PC-3 (cell line): ENCODE measurements around the gene ATF6B. TPM values are rescaled to one million over a fixed set of nuclear protein-coding genes. Genes with fewer than 3 reads are reported as not detected.
"Not testable (repeated sequence)": the region's sequence is repeated elsewhere in the genome, so short reads cannot be mapped to it uniquely, and the experiment has no call there.

ENCODE experiments used
- ATAC-seq: fragments of 200-7000 bp; cut with Tn5 transposase; 2 replicates; pipeline ENCODE4 v1.9.1; 2020; ENCODE audit warnings: mild to moderate bottlenecking, moderate library complexity
- BruUV-seq: library from RNA; stranded (reverse); fragments of 400-500 nt; replicated peaks from 2 replicates; lab custom pipeline; 2021; lab: Mats Ljungman, UMichigan
- CTCF ChIA-PET: fragments of 300-600 bp; sonication (Branson Sonifier 250); formaldehyde crosslinking; loops from one replicate; lab custom pipeline; 2022; ENCODE audit warnings: antibody characterized with exemption; lab: Charles Lee
- POLR2A ChIA-PET: fragments of 300-600 bp; sonication (Branson Sonifier 250); formaldehyde crosslinking; loops from one replicate; lab custom pipeline; 2022; ENCODE audit warnings: antibody characterized with exemption; ENCODE audit not compliant: unreplicated experiment; lab: Charles Lee
- DNase-seq: peaks from one replicate; pipeline ENCODE4 v3.0.0-alpha.2; 2015
- H2AFZ ChIP-seq: fragments of 300-600 bp; sonication (generic); 2 replicates; pipeline ENCODE4 v1.6.0; 2016; ENCODE audit warnings: antibody characterized with exemption, low read length
- H3F3A ChIP-seq: fragments of 300-600 bp; sonication (generic); one replicate; pipeline ENCODE4 v1.6.0; 2017; ENCODE audit warnings: antibody characterized with exemption, low read length, control low read depth, mild to moderate bottlenecking; ENCODE audit not compliant: unreplicated experiment
- H3K27ac ChIP-seq: fragments of 300-600 bp; sonication (generic); 2 replicates; pipeline ENCODE4 v1.5.1; 2016; ENCODE audit warnings: mild to moderate bottlenecking, low read length
- H3K27me3 ChIP-seq: fragments of 300-600 bp; sonication (generic); 2 replicates; pipeline ENCODE4 v1.6.1; 2016; ENCODE audit warnings: low read length, mixed read lengths
- H3K36me3 ChIP-seq: fragments of 300-600 bp; sonication (generic); 2 replicates; pipeline ENCODE4 v1.6.1; 2016; ENCODE audit warnings: low read depth, mixed run types, low read length, mixed read lengths
- H3K4me1 ChIP-seq: fragments of 300-600 bp; sonication (generic); 2 replicates; pipeline ENCODE4 v1.5.1; 2016; ENCODE audit warnings: low read length; ENCODE audit not compliant: insufficient read depth
- H3K4me2 ChIP-seq: fragments of 300-600 bp; sonication (generic); 2 replicates; pipeline ENCODE4 v1.6.0; 2016; ENCODE audit warnings: low read length
- H3K4me3 ChIP-seq: fragments of 300-600 bp; sonication (generic); 2 replicates; pipeline ENCODE4 v1.5.1; 2016; ENCODE audit warnings: mild to moderate bottlenecking, low read length, mixed read lengths
- H3K79me2 ChIP-seq: fragments of 300-600 bp; sonication (generic); 2 replicates; pipeline ENCODE4 v1.6.1; 2017; ENCODE audit warnings: low read length, mixed read lengths
- H3K9ac ChIP-seq: fragments of 300-600 bp; sonication (generic); 2 replicates; pipeline ENCODE4 v1.6.0; 2016; ENCODE audit warnings: mild to moderate bottlenecking, low read length
- H3K9me2 ChIP-seq: fragments of 300-600 bp; sonication (generic); replicated peaks from 2 replicates; pipeline ENCODE4 v1.6.1; 2016; ENCODE audit warnings: mixed run types, low read length, mixed read lengths
- H3K9me3 ChIP-seq: fragments of 300-600 bp; sonication (generic); 2 replicates; pipeline ENCODE4 v1.6.1; 2016; ENCODE audit warnings: low read length, mixed read lengths
- H4K20me1 ChIP-seq: fragments of 300-600 bp; sonication (generic); 2 replicates; pipeline ENCODE4 v1.6.1; 2016; ENCODE audit warnings: low read length, mixed read lengths
- EZH2 ChIP-seq: fragments of 300-600 bp; sonication (generic); IDR thresholded peaks from one replicate; pipeline ENCODE4 v1.6.1; 2017; ENCODE audit warnings: antibody characterized with exemption, mild to moderate bottlenecking, low read length; ENCODE audit not compliant: unreplicated experiment
- EZH2phosphoT487 ChIP-seq: fragments of 300-600 bp; sonication (generic); IDR thresholded peaks from 2 replicates; pipeline ENCODE4 v1.6.1; 2018; ENCODE audit warnings: mild to moderate bottlenecking, antibody characterized with exemption, low read length, borderline replicate concordance
- intact Hi-C: fragments of 100-400 bp; cut with micrococcal nuclease; formaldehyde crosslinking; loops from 2 replicates; pipeline ENCODE4 v1.9.0; 2023
- microRNA-seq: library from miRNA; unstranded; fragments of <30 nt; microRNA quantifications from one replicate; pipeline ENCODE4 v1.1.0, GENCODE V29; 2020; ENCODE audit not compliant: unreplicated experiment
- total RNA-seq: library from RNA; depleted of rRNA; stranded (reverse); fragments of >200 nt; gene quantifications from 2 replicates; pipeline ENCODE4 v1.2.3, GENCODE V29; 2014; rRNA removed
- TF ChIP-seq, protein P1 (sequence below): fragments of 300-600 bp; sonication (generic); conservative IDR thresholded peaks from 2 replicates; pipeline ENCODE4 v1.5.1; 2017; ENCODE audit warnings: antibody characterized with exemption, low read depth, mild to moderate bottlenecking, low read length

ATF6B gene
- total RNA-seq, 1 experiment from 2014 or later: 33.4 TPM

DNA sequence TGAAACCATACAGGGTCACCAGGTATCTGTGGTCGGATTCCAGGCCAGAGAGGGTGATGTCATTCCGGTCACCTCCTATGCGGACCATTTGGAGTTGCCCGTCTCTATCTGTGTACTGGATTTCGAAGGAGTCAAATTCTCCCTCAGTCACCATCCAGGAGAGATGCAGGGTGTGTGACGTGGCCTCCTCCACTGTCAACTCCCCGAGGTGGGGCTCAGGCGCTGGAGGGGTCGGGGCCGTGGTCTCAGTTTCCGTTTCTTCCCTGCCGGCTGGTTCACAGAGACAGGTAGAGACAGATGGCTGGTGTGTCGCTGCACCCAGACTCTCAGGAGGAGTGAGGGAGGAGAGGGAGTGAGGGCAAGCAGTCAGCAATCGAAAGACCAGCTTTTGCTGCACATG is 59.2 kb downstream of the ATF6B start:
- Histone ChIP-seq H3K9me2 (no peaks in the 10 kb centered on the region), H2AFZ (no peak overlapping the region), H3K4me1 (no peaks in the 10 kb centered on the region), H3K9ac (no peak overlapping the region), H3K36me3 (no peaks in the 10 kb centered on the region), H4K20me1 (no peaks in the 10 kb centered on the region), H3K9me3 (no peaks in the 10 kb centered on the region), H3K4me3 (no peak overlapping the region), H3K27me3 (no peaks in the 10 kb centered on the region), H3F3A (no peaks in the 10 kb centered on the region), H3K27ac (no peak overlapping the region), H3K4me2 (no peak overlapping the region), H3K79me2 (no peaks in the 10 kb centered on the region)
- DNase-seq: no peak
- no peak for ATAC-seq
- ChIA-PET POLR2A (no interaction called here), CTCF (no interaction called here)
- BruUV-seq: no TSS peak
- intact Hi-C loops: no loop called here
- TF ChIP-seq, protein P1, sequence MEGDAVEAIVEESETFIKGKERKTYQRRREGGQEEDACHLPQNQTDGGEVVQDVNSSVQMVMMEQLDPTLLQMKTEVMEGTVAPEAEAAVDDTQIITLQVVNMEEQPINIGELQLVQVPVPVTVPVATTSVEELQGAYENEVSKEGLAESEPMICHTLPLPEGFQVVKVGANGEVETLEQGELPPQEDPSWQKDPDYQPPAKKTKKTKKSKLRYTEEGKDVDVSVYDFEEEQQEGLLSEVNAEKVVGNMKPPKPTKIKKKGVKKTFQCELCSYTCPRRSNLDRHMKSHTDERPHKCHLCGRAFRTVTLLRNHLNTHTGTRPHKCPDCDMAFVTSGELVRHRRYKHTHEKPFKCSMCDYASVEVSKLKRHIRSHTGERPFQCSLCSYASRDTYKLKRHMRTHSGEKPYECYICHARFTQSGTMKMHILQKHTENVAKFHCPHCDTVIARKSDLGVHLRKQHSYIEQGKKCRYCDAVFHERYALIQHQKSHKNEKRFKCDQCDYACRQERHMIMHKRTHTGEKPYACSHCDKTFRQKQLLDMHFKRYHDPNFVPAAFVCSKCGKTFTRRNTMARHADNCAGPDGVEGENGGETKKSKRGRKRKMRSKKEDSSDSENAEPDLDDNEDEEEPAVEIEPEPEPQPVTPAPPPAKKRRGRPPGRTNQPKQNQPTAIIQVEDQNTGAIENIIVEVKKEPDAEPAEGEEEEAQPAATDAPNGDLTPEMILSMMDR: no peak
- TF ChIP-seq EZH2phosphoT487 (no peak), EZH2 (no peak)

DNA sequence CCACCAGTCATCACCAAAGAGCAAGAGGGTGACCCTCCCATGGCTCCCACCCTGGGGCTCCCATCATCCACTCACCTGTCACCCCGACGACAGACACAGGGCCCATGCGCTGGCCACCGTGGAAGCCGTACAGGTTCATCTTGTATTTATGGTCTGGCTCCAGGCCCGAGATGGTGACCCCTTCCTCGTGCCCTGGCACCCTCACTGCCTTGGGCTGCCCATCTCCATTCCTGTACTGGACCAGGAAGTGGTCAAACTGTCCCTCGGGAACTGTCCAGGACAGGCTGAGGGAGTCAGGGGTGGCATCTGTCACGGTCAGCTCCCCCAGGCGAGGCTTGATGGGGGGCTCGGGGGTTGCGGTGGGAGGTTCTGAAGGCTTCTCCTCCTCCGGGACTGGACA is 59.7 kb downstream of the ATF6B start:
- H2AFZ ChIP-seq, H3K4me3 ChIP-seq, H4K20me1 ChIP-seq, DNase-seq, ATAC-seq, H3K9ac ChIP-seq, H3K9me3 ChIP-seq, H3K79me2 ChIP-seq, intact Hi-C loops, H3K9me2 ChIP-seq, H3K27ac ChIP-seq, H3K36me3 ChIP-seq, H3K27me3 ChIP-seq, POLR2A ChIA-PET, H3K4me2 ChIP-seq, H3K4me1 ChIP-seq, H3F3A ChIP-seq, CTCF ChIA-PET: not testable (repeated sequence)
- TSS peak; percentile 62 for BruUV-seq

DNA sequence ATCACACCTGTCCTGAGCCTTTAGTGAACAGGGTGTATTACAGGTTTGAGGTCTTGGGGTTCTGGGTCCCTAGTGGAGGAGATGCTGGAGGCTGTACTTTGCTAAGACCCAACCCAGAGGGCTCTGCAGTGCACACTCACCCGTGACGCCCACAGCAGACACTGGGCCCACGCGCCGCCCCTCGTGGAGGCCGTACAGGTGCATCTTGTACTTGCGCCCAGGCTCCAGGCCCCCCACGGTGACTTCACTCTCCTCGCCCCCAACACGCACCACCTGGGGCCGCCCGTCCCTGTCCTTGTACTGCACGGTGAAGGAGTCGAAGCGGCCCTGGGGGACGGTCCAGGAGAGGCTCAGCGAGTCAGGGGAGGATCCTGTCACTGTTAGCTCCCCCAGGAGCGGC is 60.5 kb downstream of the ATF6B start:
- H4K20me1 ChIP-seq, H3K9me2 ChIP-seq, H3F3A ChIP-seq, H2AFZ ChIP-seq, H3K4me2 ChIP-seq, H3K79me2 ChIP-seq, DNase-seq, H3K27ac ChIP-seq, H3K36me3 ChIP-seq, H3K4me3 ChIP-seq, CTCF ChIA-PET, H3K9me3 ChIP-seq, intact Hi-C loops, H3K4me1 ChIP-seq, H3K9ac ChIP-seq, H3K27me3 ChIP-seq, BruUV-seq, POLR2A ChIA-PET, ATAC-seq: not testable (repeated sequence)

Small RNA genes lying within 50 kb of the gene (microRNA-seq; reads per million reads assigned to microRNA genes)
- 5.3 reads per million, percentile 23 among the genes with 10 or more reads in this experiment for gene MIR6721

Other genes starting within 250 kb of the ATF6B start
- gene SLC44A4, start 249.2 kb downstream of the ATF6B start, total RNA-seq: 3.5 and 4.9 TPM in 2 replicates
- gene EHMT2, start 230.5 kb downstream of the ATF6B start, total RNA-seq: 74.5 and 80.8 TPM in 2 replicates
- gene ZBTB12, start 226.2 kb downstream of the ATF6B start, total RNA-seq: 5.4 and 8.6 TPM in 2 replicates
- 1.1 TPM in 1 of 2 replicates, not detected in the other for gene C2, start 200.5 kb downstream of the ATF6B start, total RNA-seq
- gene CFB, start 182.2 kb downstream of the ATF6B start, total RNA-seq: 0.86 TPM in 1 of 2 replicates, not detected in the other
- 132 and 142 TPM in 2 replicates for gene NELFE, start 169.3 kb downstream of the ATF6B start, total RNA-seq
- gene SKIC2, start 169.1 kb downstream of the ATF6B start, total RNA-seq: 81.9 and 95.0 TPM in 2 replicates
- gene DXO, start 156.1 kb downstream of the ATF6B start, total RNA-seq: 27.1 and 32.4 TPM in 2 replicates
- gene C4A, start 146.2 kb downstream of the ATF6B start, total RNA-seq: 2.2 and 3.6 TPM in 2 replicates
- gene C4B, start 113.5 kb downstream of the ATF6B start, total RNA-seq: 0.52 and 2.6 TPM in 2 replicates
- gene CYP21A2, start 89.8 kb downstream of the ATF6B start, total RNA-seq: not detected in 2 replicates
- 2.9 and 3.3 TPM in 2 replicates for gene TNXB, start 18.9 kb downstream of the ATF6B start, total RNA-seq
- 12.6 and 16.4 TPM in 2 replicates for gene FKBPL, start 2.0 kb upstream of the ATF6B start, total RNA-seq
- gene PRRT1, start 23.7 kb upstream of the ATF6B start, total RNA-seq: 1.5 TPM in 1 of 2 replicates, not detected in the other
- gene PPT2, start 25.9 kb upstream of the ATF6B start, total RNA-seq: 16.6 and 30.8 TPM in 2 replicates
- gene EGFL8, start 36.3 kb upstream of the ATF6B start, total RNA-seq: 7.9 and 14.9 TPM in 2 replicates
- 54.7 and 59.6 TPM in 2 replicates for gene AGPAT1, start 47.8 kb upstream of the ATF6B start, total RNA-seq
- gene RNF5, start 50.2 kb upstream of the ATF6B start, total RNA-seq: 69.0 and 80.1 TPM in 2 replicates
- 2.0 and 5.0 TPM in 2 replicates for gene AGER, start 56.0 kb upstream of the ATF6B start, total RNA-seq
- gene PBX2, start 62.0 kb upstream of the ATF6B start, total RNA-seq: 25.3 and 33.3 TPM in 2 replicates
- gene GPSM3, start 64.4 kb upstream of the ATF6B start, total RNA-seq: 5.0 and 7.1 TPM in 2 replicates
- gene NOTCH4, start 95.8 kb upstream of the ATF6B start, total RNA-seq: 1.7 and 1.8 TPM in 2 replicates
- gene TSBP1, start 243.7 kb upstream of the ATF6B start, total RNA-seq: not detected in 2 replicates